Stimulated activated CD4-positive, alpha-beta T cell treated with anti-CD3 and anti-CD28 coated beads, Interleukin-1b, Interleukin-23, amount 100 ng/mL, for 1 hour (primary cell): ENCODE measurements around the gene SPRY4.
A peak's percentile ranks its signal among the peaks of the same experiment; 100 is the strongest.
"Not testable (repeated sequence)": the region's sequence is repeated elsewhere in the genome, so short reads cannot be mapped to it uniquely, and the experiment has no call there.

ENCODE experiments used
- DNase-seq, 2 donors: peaks; one replicate each; pipeline ENCODE4 v3.0.0-alpha.2; 2020; ENCODE audit warnings: low read depth in 2 of 2

Gene SPRY4

GRCh38 chr5:142324871-142325724, at the start of gene SPRY4:
Gene SPRY4, minus strand, starts transcription at chr5:142325021. Its CDS starts 9,913 bp downstream, at chr5:142315108.
- peak; percentile 41 to 58 for DNase-seq

GRCh38 chr5:142368529-142368928, 43.7 kb upstream of the SPRY4 start:
- DNase-seq, result no peak

- no peak for DNase-seq
Observed at GRCh38 chr5:142366007-142366406, 41.2 kb upstream of the SPRY4 start.

- DNase-seq, result no peak
Observed at GRCh38 chr5:142364251-142365145, 39.7 kb upstream of the SPRY4 start.

GRCh38 chr5:142363619-142363963, 38.8 kb upstream of the SPRY4 start:
- DNase-seq, result no peak

GRCh38 chr5:142362193-142362592, 37.4 kb upstream of the SPRY4 start:
- DNase-seq, result not testable (repeated sequence)

GRCh38 chr5:142360607-142361120, 35.8 kb upstream of the SPRY4 start:
- no peak for DNase-seq

GRCh38 chr5:142360051-142360498, 35.3 kb upstream of the SPRY4 start:
- DNase-seq, result no peak

- DNase-seq, result no peak
Observed at GRCh38 chr5:142358648-142359047, 33.8 kb upstream of the SPRY4 start.

- DNase-seq, result no peak
Observed at GRCh38 chr5:142358121-142358520, 33.3 kb upstream of the SPRY4 start.

GRCh38 chr5:142357469-142358090, 32.8 kb upstream of the SPRY4 start:
- DNase-seq, result peak in 1 of 2 donors; percentile 5

- DNase-seq, result peak; percentile 75 to 91
Observed at GRCh38 chr5:142356716-142357468, 32.1 kb upstream of the SPRY4 start.

- no peak for DNase-seq
Observed at GRCh38 chr5:142356349-142356715, 31.5 kb upstream of the SPRY4 start.

- DNase-seq, result no peak
Observed at GRCh38 chr5:142353071-142353472, 28.3 kb upstream of the SPRY4 start.

- DNase-seq, result no peak
Observed at GRCh38 chr5:142350021-142350420, 25.2 kb upstream of the SPRY4 start.

- no peak for DNase-seq
Observed at GRCh38 chr5:142346706-142347105, 21.9 kb upstream of the SPRY4 start.

- not testable (repeated sequence) for DNase-seq
Observed at GRCh38 chr5:142344915-142345314, 20.1 kb upstream of the SPRY4 start.

- DNase-seq, result no peak
Observed at GRCh38 chr5:142343531-142343930, 18.7 kb upstream of the SPRY4 start.

- no peak for DNase-seq
Observed at GRCh38 chr5:142342128-142342981, 17.5 kb upstream of the SPRY4 start.

- no peak for DNase-seq
Observed at GRCh38 chr5:142339781-142340180, 15.0 kb upstream of the SPRY4 start.
